ENCODE data around the gene TLK2. TPM values are rescaled to one million over a fixed set of nuclear protein-coding genes. Genes with fewer than 3 reads are reported as not detected.

The TLK2 gene
- total RNA-seq, 4 donors from 2014 or later = 25.4 to 47.8 (median 26.5) TPM

DNA sequence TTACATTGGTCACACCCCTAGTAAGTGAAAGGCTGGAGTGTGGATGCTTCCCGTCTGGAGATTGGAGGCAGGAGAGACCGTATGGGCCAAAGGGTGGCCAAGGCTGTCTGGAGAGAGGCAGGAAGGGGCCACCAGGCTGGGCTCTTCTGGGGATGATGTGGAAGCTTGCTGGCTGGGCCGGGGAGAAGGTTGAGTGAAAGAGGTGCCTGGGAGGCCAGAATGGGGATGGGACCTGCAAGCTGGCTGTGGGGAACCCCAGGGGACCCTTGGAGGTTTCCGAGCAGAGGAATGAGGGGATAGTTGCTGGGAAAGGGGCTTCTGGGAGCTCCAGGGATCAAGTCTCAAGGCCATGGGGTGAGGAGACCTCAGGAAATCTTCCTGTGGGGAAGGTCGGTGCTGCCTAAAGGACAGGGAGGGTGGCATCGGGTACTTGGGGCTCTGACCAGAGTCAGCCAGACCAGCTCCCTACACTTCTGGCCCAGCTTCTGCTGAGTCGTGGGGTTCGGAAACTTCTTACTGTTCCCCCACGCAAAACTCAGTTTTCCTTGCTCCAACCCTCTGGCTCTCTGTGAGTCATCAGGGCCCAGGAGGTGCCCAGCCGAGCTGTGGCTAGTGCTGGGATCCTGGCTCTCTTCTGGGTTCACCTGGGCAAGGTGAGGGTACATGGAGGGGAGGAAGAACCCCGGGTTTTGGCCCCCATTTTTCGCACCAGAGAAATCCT is 151.9 kb downstream of the TLK2 start:
- DNase-seq (ENCODE audit: low spot score in 2 of 2) = no peak
- Histone ChIP-seq H3K9me3 (no peaks in the 10 kb centered on the region), H3K27ac (no peak overlapping the region), H3K27me3 (peaks cover 5% of the 10 kb centered on the region), H3K36me3 (no peaks in the 10 kb centered on the region), H3K4me1 (peaks cover 51% of the 10 kb centered on the region), H3K4me3 (no peak overlapping the region)
- WGBS = 65% methylated on average over 12 of the region's 12 CpGs
- TF ChIP-seq POLR2AphosphoS5 (IDR thresholded peaks at IDR 0.05) = no peak
- TF ChIP-seq EP300 (IDR thresholded peaks at IDR 0.05) = no peak
- TF ChIP-seq POLR2A (IDR thresholded peaks at IDR 0.05) = no peak
- TF ChIP-seq CTCF (IDR thresholded peaks at IDR 0.05) = no peak

DNA sequence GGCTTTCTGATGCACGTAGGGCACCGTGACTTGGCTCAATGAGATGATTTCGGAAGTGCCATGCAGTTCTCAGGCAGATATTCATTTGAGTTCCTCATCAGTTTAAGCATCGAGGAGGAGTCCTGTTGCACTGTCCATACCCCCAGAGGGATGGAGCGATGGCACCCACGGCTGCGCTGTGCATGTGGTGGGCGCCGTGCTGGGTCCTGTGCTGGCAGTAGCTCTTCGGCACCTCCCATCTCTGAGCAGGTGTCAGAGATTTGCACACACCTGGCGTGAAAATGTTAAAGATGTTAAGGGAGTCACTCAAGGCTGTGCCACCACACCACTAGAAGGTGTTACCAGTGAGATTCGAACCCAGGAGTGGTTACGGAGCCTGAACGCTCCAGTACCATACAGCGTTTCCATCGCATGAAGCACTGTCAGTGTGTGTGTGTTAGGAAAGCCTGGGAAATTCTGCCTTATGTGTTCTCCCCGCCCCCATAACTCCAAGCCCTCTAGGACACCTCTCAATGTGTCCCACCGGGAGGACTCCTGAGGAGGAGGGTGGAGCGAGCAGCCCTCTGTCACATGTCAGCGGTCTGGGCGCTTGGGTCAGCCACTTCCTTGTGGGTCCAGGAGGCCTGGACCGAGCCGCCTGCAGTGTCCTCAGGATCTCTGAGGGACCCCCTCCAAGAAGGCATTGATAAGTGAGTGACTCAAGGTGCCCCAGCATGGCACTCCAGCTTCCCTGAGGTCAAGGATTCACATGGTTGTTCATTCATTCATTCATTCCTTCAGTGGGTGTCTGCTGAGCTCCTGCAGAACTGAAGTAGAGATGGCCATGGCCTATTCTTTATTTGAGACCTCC is 152.7 kb downstream of the TLK2 start:
- TF ChIP-seq CTCF (IDR thresholded peaks at IDR 0.05) = no peak
- TF ChIP-seq EP300 (IDR thresholded peaks at IDR 0.05) = no peak
- no peak for TF ChIP-seq POLR2AphosphoS5 (IDR thresholded peaks at IDR 0.05)
- TF ChIP-seq POLR2A (IDR thresholded peaks at IDR 0.05) = no peak
- Histone ChIP-seq H3K4me1 (peaks cover 46% of the 10 kb centered on the region), H3K4me3 (no peak overlapping the region), H3K36me3 (no peaks in the 10 kb centered on the region), H3K27ac (no peak overlapping the region), H3K27me3 (peaks cover 5% of the 10 kb centered on the region), H3K9me3 (no peaks in the 10 kb centered on the region)
- DNase-seq (ENCODE audit: low spot score in 2 of 2) = no peak
- 100% methylated on average over 3 of the region's 23 CpGs for WGBS

- Histone ChIP-seq H3K27me3 (peaks cover 5% of the 10 kb centered on the region), H3K9me3 (no peaks in the 10 kb centered on the region), H3K27ac (no peak overlapping the region), H3K4me3 (no peak overlapping the region), H3K36me3 (no peaks in the 10 kb centered on the region), H3K4me1 (peaks cover 36% of the 10 kb centered on the region)
- WGBS = 80% methylated on average over 23 of the region's 27 CpGs
- DNase-seq (ENCODE audit: low spot score in 2 of 2) = no peak
- no peak for TF ChIP-seq POLR2AphosphoS5 (IDR thresholded peaks at IDR 0.05)
- no peak for TF ChIP-seq EP300 (IDR thresholded peaks at IDR 0.05)
- no peak for TF ChIP-seq CTCF (IDR thresholded peaks at IDR 0.05)
- no peak for TF ChIP-seq POLR2A (IDR thresholded peaks at IDR 0.05)
These were observed 153.6 kb downstream of the TLK2 start for GRCh38 chr17:62631936-62632924.

GRCh38 chr17:62637809-62638208 is 159.2 kb downstream of the TLK2 start:
- no peaks in the 10 kb centered on the region for H3K9me3 ChIP-seq
- H3K27me3 ChIP-seq = no peaks in the 10 kb centered on the region
- no peak overlapping the region for H3K4me3 ChIP-seq
- H3K27ac ChIP-seq = no peak overlapping the region
- H3K36me3 ChIP-seq = no peaks in the 10 kb centered on the region
- no peak for DNase-seq (ENCODE audit: low spot score in 2 of 2)
- H3K4me1 ChIP-seq = peaks cover 2% of the 10 kb centered on the region
- WGBS = 78% methylated on average over 9 of the region's 9 CpGs
- TF ChIP-seq EP300 (IDR thresholded peaks at IDR 0.05) (no peak), CTCF (IDR thresholded peaks at IDR 0.05) (no peak), POLR2A (IDR thresholded peaks at IDR 0.05) (no peak), POLR2AphosphoS5 (IDR thresholded peaks at IDR 0.05) (no peak)

Data from suprapubic skin (tissue), 4 donors.